Endothelial cell of umbilical vein (primary cell): ENCODE measurements around the gene KLHL30. TPM values are rescaled to one million over a fixed set of nuclear protein-coding genes. Genes with fewer than 3 reads are reported as not detected.

Experiments
- BruUV-seq: library from RNA; stranded (reverse); fragments of 400-500 nt; replicated peaks from 2 replicates; lab custom pipeline; 2021; lab: Mats Ljungman, UMichigan
- CTCF ChIA-PET: fragments of 300-600, 350-600 bp; sonication (Branson Sonifier 250); formaldehyde crosslinking; loops from one replicate; lab custom pipeline; 2021; ENCODE audit warnings: antibody characterized with exemption, inconsistent platforms; lab: Charles Lee
- POLR2A ChIA-PET: fragments of 300-600, 350-600 bp; sonication (Branson Sonifier 250); formaldehyde crosslinking; loops from one replicate; lab custom pipeline; 2021; ENCODE audit warnings: antibody characterized with exemption, inconsistent platforms; lab: Charles Lee
- DNase-seq: peaks from one replicate; pipeline ENCODE4 v3.0.0-alpha.2; 2011; ENCODE audit warnings: low read depth, low spot score
- FAIRE-seq: peaks from 2 replicates; lab custom pipeline; 2011; peaks lifted over from hg19 to GRCh38; lab: Jason Lieb, UNC
- H2AFZ ChIP-seq: 2 replicates; pipeline ENCODE4 v1.6.0; 2012; ENCODE audit warnings: low read depth, low read length, control low read depth, inconsistent platforms
- H3K27ac ChIP-seq: 2 replicates; pipeline ENCODE4 v1.5.1; 2011; ENCODE audit warnings: low read depth, mild to moderate bottlenecking, control low read depth, low read length, moderate library complexity; ENCODE audit not compliant: insufficient read depth
- H3K27me3 ChIP-seq, 2 experiments: 2 replicates each; pipeline versions ENCODE4 v1.6.0 to v1.6.1; 2011; ENCODE audit warnings: low read length in 2 of 2, mixed read lengths in 1 of 2; ENCODE audit not compliant: control insufficient read depth in 2 of 2, insufficient read depth in 2 of 2
- H3K36me3 ChIP-seq, 2 experiments: 2 replicates in 1 of 2; 3 replicates in 1 of 2; pipeline ENCODE4 v1.5.1; 2011; ENCODE audit warnings: low read length in 2 of 2, mild to moderate bottlenecking in 1 of 2, moderate library complexity in 1 of 2; ENCODE audit not compliant: control insufficient read depth in 2 of 2, insufficient read depth in 2 of 2; ENCODE audit errors: extremely low read depth in 1 of 2
- H3K4me1 ChIP-seq: 3 replicates; pipeline ENCODE4 v1.5.1; 2011; ENCODE audit warnings: mild to moderate bottlenecking, low read length; ENCODE audit not compliant: control insufficient read depth, insufficient read depth; ENCODE audit errors: extremely low read depth
- H3K4me2 ChIP-seq: 2 replicates; pipeline ENCODE4 v1.6.1; 2011; ENCODE audit warnings: low read length, control low read depth, mixed read lengths; ENCODE audit not compliant: insufficient read depth
- H3K4me3 ChIP-seq, 3 experiments: fragments of 200-600 bp in 1 of 3; sonication (generic), shearing (Covaris generic) in 1 of 3; replicated peaks in 1 of 3; 2 replicates each; pipeline ENCODE4 v1.5.1; 2011 to 2016; ENCODE audit warnings: control low read depth in 3 of 3, low read length in 3 of 3, mild to moderate bottlenecking in 2 of 3, inconsistent platforms in 1 of 3, low read depth in 1 of 3, moderate library complexity in 1 of 3; ENCODE audit not compliant: insufficient read depth in 1 of 3
- H3K79me2 ChIP-seq: 2 replicates; pipeline ENCODE4 v1.6.0; 2012; ENCODE audit warnings: low read length, inconsistent platforms; ENCODE audit not compliant: control insufficient read depth, insufficient read depth
- H3K9ac ChIP-seq: replicated peaks from 2 replicates; pipeline ENCODE3; 2011; ENCODE audit warnings: low read length, control low read depth; ENCODE audit not compliant: insufficient read depth; ENCODE audit errors: extremely low read depth
- H3K9me1 ChIP-seq: replicated peaks from 3 replicates; pipeline ENCODE4 v1.6.0; 2011; ENCODE audit warnings: mild to moderate bottlenecking, low read length; ENCODE audit not compliant: control insufficient read depth, insufficient read depth; ENCODE audit errors: extremely low read depth
- H3K9me3 ChIP-seq: replicated peaks from 2 replicates; pipeline ENCODE4 v1.5.1; 2012; ENCODE audit warnings: low read length, inconsistent platforms; ENCODE audit not compliant: control insufficient read depth, insufficient read depth
- H4K20me1 ChIP-seq: replicated peaks from 2 replicates; pipeline ENCODE3; 2011; ENCODE audit warnings: mild to moderate bottlenecking, low read length; ENCODE audit not compliant: control insufficient read depth, insufficient read depth; ENCODE audit errors: extremely low read depth
- CTCF ChIP-seq, 2 donors: IDR thresholded peaks; 1 replicate in 1 of 2; 2 replicates in 1 of 2; pipeline ENCODE4 v1.5.1; 2011; ENCODE audit warnings: low read length in 2 of 2, mild to moderate bottlenecking in 2 of 2, moderate library complexity in 2 of 2, control low read depth in 1 of 2, inconsistent platforms in 1 of 2, low read depth in 1 of 2; ENCODE audit not compliant: insufficient read depth in 1 of 2; ENCODE audit errors: extremely low read depth in 1 of 2
- EZH2 ChIP-seq: IDR thresholded peaks from 2 replicates; pipeline ENCODE4 v1.6.1; 2012; ENCODE audit warnings: borderline replicate concordance, low read depth, mild to moderate bottlenecking, moderate library complexity, low read length, inconsistent platforms; ENCODE audit not compliant: severe bottlenecking
- FOS ChIP-seq: IDR thresholded peaks from 2 replicates; pipeline ENCODE4 v1.6.1; 2011; ENCODE audit warnings: mild to moderate bottlenecking, low read length, moderate library complexity, borderline replicate concordance; ENCODE audit not compliant: insufficient read depth
- GATA2 ChIP-seq: IDR thresholded peaks from 2 replicates; pipeline ENCODE4 v1.7.0; 2011; ENCODE audit warnings: low read depth, mild to moderate bottlenecking, moderate library complexity, mixed read lengths, low read length; ENCODE audit not compliant: insufficient read length, insufficient read depth
- JUN ChIP-seq: IDR thresholded peaks from 2 replicates; pipeline ENCODE4 v1.6.1; 2011; ENCODE audit warnings: borderline replicate concordance, low read depth; ENCODE audit not compliant: insufficient read length, insufficient read depth
- MAX ChIP-seq: IDR thresholded peaks from 2 replicates; pipeline ENCODE4 v1.6.1; 2011; ENCODE audit not compliant: insufficient read depth, insufficient read length
- MYC ChIP-seq: IDR thresholded peaks from one replicate; pipeline ENCODE4 v1.6.1; 2011; ENCODE audit warnings: mild to moderate bottlenecking, low read depth, low read length
- POLR2A ChIP-seq: IDR thresholded peaks from 2 replicates; pipeline ENCODE4 v1.6.1; 2012; ENCODE audit warnings: low read depth, mild to moderate bottlenecking, control low read depth, low read length
- POLR2AphosphoS5 ChIP-seq: IDR thresholded peaks from 2 replicates; pipeline ENCODE4 v1.6.1; 2012; ENCODE audit warnings: low read depth, mild to moderate bottlenecking, control low read depth, low read length, moderate library complexity; ENCODE audit not compliant: insufficient read depth
- dilution Hi-C: fragments of 300-500 bp; cut with MboI; formaldehyde crosslinking; loops from one replicate; pipeline ENCODE4 v1.15.0; 2019; ENCODE audit warnings: low sequenced_read_pairs; ENCODE audit not compliant: extremely low pct_ligation_motif_present
- intact Hi-C: fragments of 100-400 bp; cut with micrococcal nuclease; formaldehyde crosslinking; loops from one replicate; pipeline ENCODE4 v1.10.0; 2022
- polyA plus RNA-seq, 4 experiments: library from polyadenylated mRNA; depleted of rRNA in 3 of 4; stranded (reverse) in 3 of 4; unstranded in 1 of 4; fragments of >200 nt; gene quantifications; 2 replicates each; pipeline versions ENCODE4 v1.2.1 to v1.2.3, GENCODE V29; 2011 to 2012; ENCODE audit warnings: missing spikeins in 1 of 4
- total RNA-seq: library from RNA; stranded (reverse); gene quantifications from 2 replicates; pipeline ENCODE4 v1.2.3, GENCODE V29; 2021

Gene KLHL30
- total and polyA plus RNA-seq, 2 donors (not counting 3 experiments of a cell fraction or from before 2014, with no cell fraction given), result not detected

- TF ChIP-seq EZH2, result no peak
- TF ChIP-seq CTCF (IDR thresholded peaks at IDR 0.05; ENCODE audit: extremely low read depth in 1 of 2, insufficient read depth in 1 of 2, low read depth in 1 of 2, low read length in 2 of 2), result no peak
- TF ChIP-seq JUN, result no peak
- TF ChIP-seq POLR2A, result no peak
- TF ChIP-seq MAX, result no peak
- no peak for TF ChIP-seq MYC
- TF ChIP-seq FOS, result no peak
- TF ChIP-seq POLR2AphosphoS5, result no peak
- TF ChIP-seq GATA2, result no peak
- Histone ChIP-seq H4K20me1 (no peaks in the 10 kb centered on the region), H3K79me2 (no peaks in the 10 kb centered on the region), H3K4me1 (no peaks in the 10 kb centered on the region), H3K9ac (no peak overlapping the region), H3K9me3 (no peaks in the 10 kb centered on the region), H3K9me1 (no peaks in the 10 kb centered on the region), H3K36me3 (no peaks in the 10 kb centered on the region), H3K4me3 (no peak overlapping the region), H3K27ac (no peak overlapping the region), H3K4me2 (no peak overlapping the region), H3K27me3 (no peaks in the 10 kb centered on the region), H2AFZ (no peak overlapping the region)
- CTCF ChIA-PET, result no interaction called here
- DNase-seq, result no peak
- intact Hi-C loops, result no loop called here
- FAIRE-seq, result no peak
- BruUV-seq, result no TSS peak
- POLR2A ChIA-PET, result no interaction called here
- dilution Hi-C loops, result no loop called here
Observed at GRCh38 chr2:238151205-238151604, 12.7 kb downstream of the KLHL30 start.
